ENCODE measurements around the gene CHMP5. TPM values are rescaled to one million over a fixed set of nuclear protein-coding genes. Genes with fewer than 3 reads are reported as not detected.

Gene CHMP5
- total and polyA plus RNA-seq, 10 of the 15 experiments (the other 5 are each of a cell fraction or from before 2014, with no cell fraction given): 40.3 to 179 (median 78.6) TPM

DNA sequence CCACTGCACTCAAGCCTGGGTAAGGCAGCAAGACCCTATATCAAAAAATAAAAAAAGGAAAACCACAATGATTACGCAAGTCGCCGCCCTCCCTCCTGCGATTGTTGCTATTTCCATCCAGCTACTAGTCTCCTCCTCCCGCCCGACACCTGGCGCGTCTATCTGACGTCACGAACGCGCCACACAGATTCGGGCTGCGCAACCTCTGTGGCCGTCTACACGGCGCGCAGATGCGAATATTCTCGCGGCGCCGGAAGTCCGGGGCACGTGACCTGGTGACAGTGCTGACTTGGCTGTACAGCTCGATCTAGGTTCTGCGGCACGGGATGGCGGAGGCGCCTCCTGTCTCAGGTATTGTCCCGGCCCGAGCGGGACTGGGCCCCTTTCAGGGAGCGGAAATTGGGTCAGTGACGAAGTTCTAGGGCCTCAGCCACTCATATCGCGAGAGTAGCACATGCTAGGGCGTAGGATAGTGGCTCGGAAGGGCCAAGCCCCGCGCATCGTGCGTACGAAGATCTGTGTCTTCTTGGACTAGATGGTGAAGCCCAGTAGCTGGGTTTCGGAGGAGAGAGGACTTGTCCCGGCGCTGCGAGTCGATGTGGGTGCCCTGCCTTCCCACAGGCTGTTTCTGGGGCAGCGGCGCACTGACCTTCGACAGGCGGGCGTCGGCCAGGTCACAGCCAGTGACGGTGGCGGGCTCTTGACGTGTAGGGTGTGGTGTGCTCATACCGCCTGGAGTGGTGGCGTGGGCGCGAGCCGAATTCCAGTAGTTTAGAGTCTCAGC is 25.6 kb downstream of the CHMP5 start, which contains the start of gene NFX1 (continued):
- TF ChIP-seq, protein P1, sequence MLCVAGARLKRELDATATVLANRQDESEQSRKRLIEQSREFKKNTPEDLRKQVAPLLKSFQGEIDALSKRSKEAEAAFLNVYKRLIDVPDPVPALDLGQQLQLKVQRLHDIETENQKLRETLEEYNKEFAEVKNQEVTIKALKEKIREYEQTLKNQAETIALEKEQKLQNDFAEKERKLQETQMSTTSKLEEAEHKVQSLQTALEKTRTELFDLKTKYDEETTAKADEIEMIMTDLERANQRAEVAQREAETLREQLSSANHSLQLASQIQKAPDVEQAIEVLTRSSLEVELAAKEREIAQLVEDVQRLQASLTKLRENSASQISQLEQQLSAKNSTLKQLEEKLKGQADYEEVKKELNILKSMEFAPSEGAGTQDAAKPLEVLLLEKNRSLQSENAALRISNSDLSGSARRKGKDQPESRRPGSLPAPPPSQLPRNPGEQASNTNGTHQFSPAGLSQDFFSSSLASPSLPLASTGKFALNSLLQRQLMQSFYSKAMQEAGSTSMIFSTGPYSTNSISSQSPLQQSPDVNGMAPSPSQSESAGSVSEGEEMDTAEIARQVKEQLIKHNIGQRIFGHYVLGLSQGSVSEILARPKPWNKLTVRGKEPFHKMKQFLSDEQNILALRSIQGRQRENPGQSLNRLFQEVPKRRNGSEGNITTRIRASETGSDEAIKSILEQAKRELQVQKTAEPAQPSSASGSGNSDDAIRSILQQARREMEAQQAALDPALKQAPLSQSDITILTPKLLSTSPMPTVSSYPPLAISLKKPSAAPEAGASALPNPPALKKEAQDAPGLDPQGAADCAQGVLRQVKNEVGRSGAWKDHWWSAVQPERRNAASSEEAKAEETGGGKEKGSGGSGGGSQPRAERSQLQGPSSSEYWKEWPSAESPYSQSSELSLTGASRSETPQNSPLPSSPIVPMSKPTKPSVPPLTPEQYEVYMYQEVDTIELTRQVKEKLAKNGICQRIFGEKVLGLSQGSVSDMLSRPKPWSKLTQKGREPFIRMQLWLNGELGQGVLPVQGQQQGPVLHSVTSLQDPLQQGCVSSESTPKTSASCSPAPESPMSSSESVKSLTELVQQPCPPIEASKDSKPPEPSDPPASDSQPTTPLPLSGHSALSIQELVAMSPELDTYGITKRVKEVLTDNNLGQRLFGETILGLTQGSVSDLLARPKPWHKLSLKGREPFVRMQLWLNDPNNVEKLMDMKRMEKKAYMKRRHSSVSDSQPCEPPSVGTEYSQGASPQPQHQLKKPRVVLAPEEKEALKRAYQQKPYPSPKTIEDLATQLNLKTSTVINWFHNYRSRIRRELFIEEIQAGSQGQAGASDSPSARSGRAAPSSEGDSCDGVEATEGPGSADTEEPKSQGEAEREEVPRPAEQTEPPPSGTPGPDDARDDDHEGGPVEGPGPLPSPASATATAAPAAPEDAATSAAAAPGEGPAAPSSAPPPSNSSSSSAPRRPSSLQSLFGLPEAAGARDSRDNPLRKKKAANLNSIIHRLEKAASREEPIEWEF (IDR thresholded peaks at IDR 0.05; ENCODE audit: insufficient replicate concordance, low read depth, low read length): no peak
- TF ChIP-seq FOS (IDR thresholded peaks at IDR 0.05; ENCODE audit: borderline replicate concordance, extremely low read depth, insufficient read length): no peak
- peak; percentile 81 for TF ChIP-seq ESRRA (IDR thresholded peaks at IDR 0.05; ENCODE audit: low read length)
- no peak for TF ChIP-seq CHD1 (IDR thresholded peaks at IDR 0.05; ENCODE audit: low read depth, low read length)
- no peak for TF ChIP-seq WRNIP1 (IDR thresholded peaks at IDR 0.05; ENCODE audit: borderline replicate concordance, low read depth, low read length)
- no peak for TF ChIP-seq TARDBP (IDR thresholded peaks at IDR 0.05; ENCODE audit: borderline replicate concordance)
- TF ChIP-seq RCOR1 (conservative IDR thresholded peaks at IDR 0.05; ENCODE audit: low read depth, low read length): no peak
